Osteoblast (primary cell): ENCODE measurements around the gene FAM181A. TPM values are rescaled to one million over a fixed set of nuclear protein-coding genes. Genes with fewer than 3 reads are reported as not detected.

Experiments
- DNase-seq: peaks from one replicate; pipeline ENCODE4 v3.0.0; 2011; ENCODE audit warnings: low spot score, mixed read lengths; ENCODE audit not compliant: insufficient read length; ENCODE audit errors: missing footprints
- H2AFZ ChIP-seq: 2 replicates; pipeline ENCODE4 v1.6.0; 2011; ENCODE audit warnings: mild to moderate bottlenecking, low read length
- H3K27ac ChIP-seq: 2 replicates; pipeline ENCODE4 v1.5.1; 2011; ENCODE audit warnings: mild to moderate bottlenecking, low read depth, low read length, moderate library complexity
- H3K27me3 ChIP-seq: 2 replicates; pipeline ENCODE4 v1.6.0; 2012; ENCODE audit warnings: mild to moderate bottlenecking, control low read depth, inconsistent platforms, low read length, moderate library complexity; ENCODE audit not compliant: insufficient read depth
- H3K36me3 ChIP-seq: 2 replicates; pipeline ENCODE4 v1.5.1; 2011; ENCODE audit warnings: mild to moderate bottlenecking, low read length, control low read depth, moderate library complexity; ENCODE audit not compliant: insufficient read depth
- H3K4me1 ChIP-seq: 2 replicates; pipeline ENCODE4 v1.5.1; 2011; ENCODE audit warnings: mild to moderate bottlenecking, low read length, control low read depth, moderate library complexity; ENCODE audit not compliant: insufficient read depth
- H3K4me2 ChIP-seq: 2 replicates; pipeline ENCODE4 v1.6.0; 2011; ENCODE audit warnings: mild to moderate bottlenecking, low read length; ENCODE audit not compliant: insufficient read depth
- H3K4me3 ChIP-seq: fragments of 200-600 bp; sonication (generic); 3 replicates; pipeline ENCODE4 v1.5.1; 2012; ENCODE audit warnings: mild to moderate bottlenecking, low read length, inconsistent platforms; ENCODE audit not compliant: insufficient read depth
- H3K79me2 ChIP-seq: 2 replicates; pipeline ENCODE4 v1.6.0; 2012; ENCODE audit warnings: mild to moderate bottlenecking, low read length, control low read depth, inconsistent platforms; ENCODE audit not compliant: insufficient read depth
- H3K9me3 ChIP-seq: 2 replicates; pipeline ENCODE4 v1.5.1; 2011; ENCODE audit warnings: low read depth, low read length, control low read depth
- H4K20me1 ChIP-seq: 2 replicates; pipeline ENCODE4 v1.6.0; 2012; ENCODE audit warnings: mild to moderate bottlenecking, low read length, control low read depth; ENCODE audit not compliant: insufficient read depth
- CTCF ChIP-seq: IDR thresholded peaks from 2 replicates; pipeline ENCODE4 v1.5.1; 2011; ENCODE audit warnings: mild to moderate bottlenecking, low read depth, low read length, moderate library complexity; ENCODE audit errors: extremely low read depth
- total RNA-seq: library from RNA; depleted of rRNA; stranded (reverse); fragments of >200 nt; gene quantifications from 2 replicates; pipeline ENCODE4 v1.2.3, GENCODE V29; 2012

Gene FAM181A
- total RNA-seq, 1 donor, result not detected

DNA sequence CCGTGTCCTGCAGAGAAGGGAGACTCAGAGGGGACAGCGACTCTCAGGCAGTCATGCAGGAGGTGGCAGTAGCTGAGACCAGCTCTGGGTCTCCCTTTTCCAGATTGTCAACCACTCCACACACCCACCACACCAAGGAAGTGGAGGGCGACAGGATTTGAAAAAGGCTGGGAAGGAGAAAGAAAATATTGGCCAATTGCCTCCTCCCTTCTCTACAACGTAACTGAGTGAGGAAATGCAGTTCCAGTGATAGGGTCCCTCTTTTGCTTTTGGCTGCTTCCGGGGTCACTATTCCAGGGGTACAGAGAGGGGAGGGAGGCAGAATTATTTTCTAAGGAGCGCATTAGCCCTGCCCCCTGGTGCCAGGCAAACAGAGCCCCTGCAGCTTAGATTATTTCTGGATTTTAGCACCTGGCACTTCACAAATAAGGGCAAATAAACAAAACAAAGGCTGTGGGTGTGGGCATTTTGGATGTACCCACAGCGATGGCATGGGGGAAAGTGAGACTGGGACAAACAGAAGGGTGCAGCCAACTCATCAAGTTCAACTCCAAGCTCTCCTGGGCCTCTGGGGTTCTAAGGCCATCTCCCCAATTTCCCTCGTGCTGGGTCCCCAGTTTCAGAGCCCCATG is 28.8 kb downstream of the FAM181A start:
- H3K4me3 ChIP-seq, result no peak overlapping the region

DNA sequence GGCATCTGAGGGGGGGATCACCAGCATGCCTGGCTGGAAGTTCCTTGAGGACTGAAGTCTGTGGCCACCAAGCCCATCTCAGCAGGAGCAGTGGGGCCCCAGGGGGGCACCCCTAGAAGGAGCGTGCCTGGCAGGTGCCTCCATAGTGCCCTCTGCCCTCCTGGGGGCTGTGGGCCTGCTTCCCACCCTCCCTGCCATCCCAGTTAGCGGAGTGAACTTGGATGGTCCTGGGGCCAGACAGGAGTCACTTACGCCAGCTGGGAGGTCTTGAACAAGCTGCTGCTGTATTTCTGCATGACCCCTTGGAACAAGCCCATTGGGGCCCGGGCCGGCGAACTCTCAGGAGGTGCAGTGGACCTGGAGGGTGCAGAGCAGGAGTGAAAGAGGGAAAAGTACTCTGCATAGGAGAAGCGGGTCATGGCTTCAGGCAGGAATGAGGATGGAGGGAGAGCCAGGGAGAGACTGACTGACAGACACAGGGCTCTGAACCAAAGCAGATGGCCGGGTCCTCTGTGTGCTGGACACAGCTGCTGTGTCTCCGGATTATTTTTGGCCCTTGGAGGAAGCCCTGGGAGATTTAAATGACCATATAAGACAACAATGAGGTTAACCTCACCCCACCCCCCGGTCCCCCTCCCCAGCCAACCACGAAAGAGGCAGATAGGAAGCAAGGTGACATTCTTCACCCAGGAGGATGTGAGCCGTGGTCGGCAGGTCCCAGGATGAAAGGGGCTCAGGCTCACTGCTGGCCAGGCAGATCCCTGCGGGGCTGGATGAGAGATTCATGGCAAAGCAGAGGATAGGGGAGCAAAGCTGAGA is 29.6 kb downstream of the FAM181A start:
- DNase-seq, result peak; percentile 62
- H4K20me1 ChIP-seq, result no peaks in the 10 kb centered on the region
- peaks cover 16% of the 10 kb centered on the region for H3K4me1 ChIP-seq
- no peaks in the 10 kb centered on the region for H3K36me3 ChIP-seq
- no peak for TF ChIP-seq CTCF
- no peaks in the 10 kb centered on the region for H3K79me2 ChIP-seq
- no peaks in the 10 kb centered on the region for H3K27me3 ChIP-seq
- no peaks in the 10 kb centered on the region for H3K9me3 ChIP-seq
- no peak overlapping the region for H3K27ac ChIP-seq
- H2AFZ ChIP-seq, result no peak overlapping the region
- no peak overlapping the region for H3K4me3 ChIP-seq
- H3K4me2 ChIP-seq, result no peak overlapping the region

More for the DNA sequence above, 28.8 kb downstream of the FAM181A start:
- Histone ChIP-seq H3K36me3 (no peaks in the 10 kb centered on the region), H3K79me2 (no peaks in the 10 kb centered on the region), H3K27ac (no peak overlapping the region), H3K27me3 (peaks cover 4% of the 10 kb centered on the region), H3K4me1 (peaks cover 16% of the 10 kb centered on the region), H2AFZ (no peak overlapping the region), H3K4me2 (no peak overlapping the region), H4K20me1 (no peaks in the 10 kb centered on the region), H3K9me3 (no peaks in the 10 kb centered on the region)
- TF ChIP-seq CTCF, result no peak
- DNase-seq, result peak; percentile 44

DNA sequence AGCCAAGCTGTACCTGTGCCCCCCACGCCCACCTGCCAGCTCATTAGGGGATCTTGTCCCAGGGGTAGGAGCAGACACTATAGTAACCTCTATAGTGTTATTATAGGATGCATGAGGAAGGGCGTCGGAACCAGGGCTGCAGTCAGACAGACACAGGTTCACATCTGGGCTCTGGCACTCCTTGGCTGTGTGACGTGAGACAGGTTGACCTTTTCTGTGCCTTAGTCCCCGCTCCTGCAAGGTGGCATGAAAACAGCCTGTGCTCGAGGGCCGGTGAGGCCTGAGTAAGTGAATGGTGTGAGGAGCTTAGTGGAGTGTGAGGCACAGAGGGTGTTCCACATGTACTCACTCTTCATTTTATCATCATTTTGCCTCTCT is 30.2 kb downstream of the FAM181A start:
- H4K20me1 ChIP-seq, result no peaks in the 10 kb centered on the region
- no peak overlapping the region for H3K27ac ChIP-seq
- no peaks in the 10 kb centered on the region for H3K79me2 ChIP-seq
- H3K36me3 ChIP-seq, result no peaks in the 10 kb centered on the region
- no peaks in the 10 kb centered on the region for H3K9me3 ChIP-seq
- no peak overlapping the region for H3K4me3 ChIP-seq
- no peaks in the 10 kb centered on the region for H3K27me3 ChIP-seq
- H3K4me2 ChIP-seq, result no peak overlapping the region
- peaks cover 16% of the 10 kb centered on the region for H3K4me1 ChIP-seq
- TF ChIP-seq CTCF, result no peak
- no peak for DNase-seq
- no peak overlapping the region for H2AFZ ChIP-seq
